HUES64 (cell line): ENCODE results near the gene DAPK2. TPM values are rescaled to one million over a fixed set of nuclear protein-coding genes. Genes with fewer than 3 reads are reported as not detected.
"Not testable (repeated sequence)": the region's sequence is repeated elsewhere in the genome, so short reads cannot be mapped to it uniquely, and the experiment has no call there.

ENCODE experiments used
- H3K27ac ChIP-seq: 2 replicates; pipeline ENCODE4 v1.7.0; 2013; ENCODE audit warnings: low read depth, low read length, inconsistent platforms
- H3K27me3 ChIP-seq: 2 replicates; pipeline ENCODE4 v1.6.1; 2013; ENCODE audit warnings: mild to moderate bottlenecking, low read length; ENCODE audit not compliant: insufficient read depth
- H3K36me3 ChIP-seq: 2 replicates; pipeline ENCODE4 v1.6.1; 2013; ENCODE audit warnings: mild to moderate bottlenecking, low read length; ENCODE audit not compliant: insufficient read depth
- H3K4me1 ChIP-seq: 2 replicates; pipeline ENCODE4 v1.6.1; 2013; ENCODE audit warnings: mild to moderate bottlenecking, low read length, moderate library complexity; ENCODE audit not compliant: insufficient read depth
- H3K4me3 ChIP-seq: 2 replicates; pipeline ENCODE4 v1.5.1; 2013; ENCODE audit warnings: mild to moderate bottlenecking, low read length, moderate library complexity
- H3K9ac ChIP-seq: 2 replicates; pipeline ENCODE4 v1.6.1; 2013; ENCODE audit warnings: mild to moderate bottlenecking, low read depth, low read length
- H3K9me3 ChIP-seq: 2 replicates; pipeline ENCODE4 v1.6.1; 2013; ENCODE audit warnings: low read depth, low read length; ENCODE audit not compliant: insufficient read depth
- WGBS: fragments of 150-250, 120-280 bp; methylation state at CpG from one replicate; pipeline ENCODE4 v1.1.7; 2013; ENCODE audit warnings: missing lambda C conversion rate; 5-methylcytosine and 5-hydroxymethylcytosine counted together
- polyA plus RNA-seq, 2 experiments: library from polyadenylated mRNA; stranded (reverse); fragments of 50-300 nt; gene quantifications; one replicate each; pipeline ENCODE4 v1.2.3, GENCODE V29; 2013

The DAPK2 gene
- polyA plus RNA-seq (2013, experiment 1 of 2) = 1.6 TPM
- 2.2 TPM for polyA plus RNA-seq (2013, experiment 2 of 2)

- Histone ChIP-seq H3K4me3 (peak within 1 kb of the TSS; percentile 60), H3K9me3 (no peaks in the 10 kb centered on the region), H3K27me3 (peaks cover 48% of the 10 kb centered on the region), H3K4me1 (no peaks in the 10 kb centered on the region; the same call in 1 of the 2 replicates), H3K36me3 (no peaks in the 10 kb centered on the region), H3K27ac (no peak within 1 kb of the TSS), H3K9ac (peak within 1 kb of the TSS; percentile 39)
- WGBS = 10% methylated on average over 48 of the region's 50 CpGs
These were observed at the start of gene DAPK2 for GRCh38 chr15:64046421-64047153. Gene DAPK2, minus strand, starts transcription at chr15:64046485. Its CDS starts 6,224 bp downstream, at chr15:64040261.

- H3K9me3 ChIP-seq = no peaks in the 10 kb centered on the region
- H3K36me3 ChIP-seq = no peaks in the 10 kb centered on the region
- H3K27me3 ChIP-seq = no peaks in the 10 kb centered on the region
- peaks cover 23% of the 10 kb centered on the region; the same call in 1 of the 2 replicates for H3K4me1 ChIP-seq
- H3K27ac ChIP-seq = no peak overlapping the region
- H3K4me3 ChIP-seq = peak overlapping the region; percentile 87
- H3K9ac ChIP-seq = no peak overlapping the region
- 43% methylated on average over 4 of the region's 4 CpGs for WGBS
These were observed 49.1 kb upstream of the DAPK2 start for GRCh38 chr15:64095431-64095794.

GRCh38 chr15:64093627-64094417 lies 47.5 kb upstream of the DAPK2 start, which contains the start of gene CIAO2A:
Gene CIAO2A, minus strand, starts transcription at chr15:64093838. Its CDS starts 70 bp downstream, at chr15:64093768.
- H3K27me3 ChIP-seq = no peaks in the 10 kb centered on the region
- peak within 1 kb of the TSS; percentile 84 for H3K9ac ChIP-seq
- H3K9me3 ChIP-seq = no peaks in the 10 kb centered on the region
- H3K36me3 ChIP-seq = peaks cover 2% of the 10 kb centered on the region
- peak within 1 kb of the TSS; percentile 70 for H3K27ac ChIP-seq
- H3K4me1 ChIP-seq = peaks cover 23% of the 10 kb centered on the region; the same call in 1 of the 2 replicates
- H3K4me3 ChIP-seq = peak within 1 kb of the TSS; percentile 85
- under 1% methylated on average over 41 of the region's 41 CpGs for WGBS

- Histone ChIP-seq H3K4me3 (peak overlapping the region; percentile 85), H3K9me3 (peaks cover under 1% of the 10 kb centered on the region; the same call in 1 of the 2 replicates), H3K27me3 (no peaks in the 10 kb centered on the region), H3K27ac (peak overlapping the region; percentile 70), H3K36me3 (peaks cover 10% of the 10 kb centered on the region), H3K4me1 (peaks cover 23% of the 10 kb centered on the region; the same call in 1 of the 2 replicates), H3K9ac (peak overlapping the region; percentile 84)
- WGBS = 7% methylated on average over 22 of the region's 22 CpGs
These were observed 46.8 kb upstream of the DAPK2 start for GRCh38 chr15:64092864-64093626.

- Histone ChIP-seq H3K4me1 (peaks cover 18% of the 10 kb centered on the region; the same call in 1 of the 2 replicates), H3K4me3 (peak overlapping the region; percentile 85), H3K9ac (peak overlapping the region; percentile 84; the same call in 1 of the 2 replicates), H3K27me3 (no peaks in the 10 kb centered on the region), H3K27ac (no peak overlapping the region), H3K36me3 (peaks cover 18% of the 10 kb centered on the region), H3K9me3 (peaks cover 4% of the 10 kb centered on the region; the same call in 1 of the 2 replicates)
These were observed 46.0 kb upstream of the DAPK2 start for GRCh38 chr15:64092075-64092820.

GRCh38 chr15:64090527-64090926 lies 44.2 kb upstream of the DAPK2 start:
- 95% methylated on average over 3 of the region's 3 CpGs for WGBS
- Histone ChIP-seq H3K9ac (no peak overlapping the region), H3K4me1 (peaks cover 15% of the 10 kb centered on the region; the same call in 1 of the 2 replicates), H3K27me3 (no peaks in the 10 kb centered on the region), H3K9me3 (peaks cover 4% of the 10 kb centered on the region; the same call in 1 of the 2 replicates), H3K36me3 (peaks cover 20% of the 10 kb centered on the region), H3K27ac (no peak overlapping the region), H3K4me3 (no peak overlapping the region)

- Histone ChIP-seq H3K27me3 (no peaks in the 10 kb centered on the region), H3K9me3 (peaks cover 4% of the 10 kb centered on the region; the same call in 1 of the 2 replicates), H3K36me3 (peaks cover 25% of the 10 kb centered on the region), H3K27ac (no peak overlapping the region), H3K9ac (no peak overlapping the region), H3K4me3 (no peak overlapping the region), H3K4me1 (peaks cover 9% of the 10 kb centered on the region; the same call in 1 of the 2 replicates)
- WGBS = 97% methylated on average over 12 of the region's 12 CpGs
These were observed 43.4 kb upstream of the DAPK2 start for GRCh38 chr15:64089543-64090280.

GRCh38 chr15:64082757-64083156 lies 36.5 kb upstream of the DAPK2 start:
- H3K9ac ChIP-seq = no peak overlapping the region
- 98% methylated on average over 2 of the region's 3 CpGs for WGBS
- peaks cover under 1% of the 10 kb centered on the region; the same call in 1 of the 2 replicates for H3K9me3 ChIP-seq
- no peaks in the 10 kb centered on the region for H3K4me1 ChIP-seq
- H3K36me3 ChIP-seq = peaks cover 42% of the 10 kb centered on the region
- no peak overlapping the region for H3K4me3 ChIP-seq
- no peaks in the 10 kb centered on the region for H3K27me3 ChIP-seq
- H3K27ac ChIP-seq = no peak overlapping the region

- H3K36me3 ChIP-seq = peaks cover 38% of the 10 kb centered on the region
- not testable (repeated sequence) for H3K9ac ChIP-seq, H3K27me3 ChIP-seq, H3K4me3 ChIP-seq, H3K9me3 ChIP-seq, H3K4me1 ChIP-seq, H3K27ac ChIP-seq
- WGBS = 98% methylated on average over 2 of the region's 2 CpGs
These were observed 27.2 kb upstream of the DAPK2 start for GRCh38 chr15:64073496-64073895.

- 94% methylated on average over 2 of the region's 2 CpGs for WGBS
These were observed 26.5 kb upstream of the DAPK2 start for GRCh38 chr15:64072812-64073211.

More at GRCh38 chr15:64072812-64073211, 26.5 kb upstream of the DAPK2 start:
- no peaks in the 10 kb centered on the region for H3K27me3 ChIP-seq
- no peaks in the 10 kb centered on the region for H3K4me1 ChIP-seq
- H3K27ac ChIP-seq = no peak overlapping the region
- no peak overlapping the region for H3K4me3 ChIP-seq
- no peaks in the 10 kb centered on the region for H3K9me3 ChIP-seq
- H3K9ac ChIP-seq = no peak overlapping the region
- peaks cover 37% of the 10 kb centered on the region for H3K36me3 ChIP-seq
